Bronchial epithelial cell (primary cell): ENCODE results near the gene MTURN. TPM values are rescaled to one million over a fixed set of nuclear protein-coding genes. Genes with fewer than 3 reads are reported as not detected.
A peak's percentile ranks its signal among the peaks of the same experiment; 100 is the strongest.

Source experiments
- DNase-seq: peaks from one replicate; pipeline ENCODE4 v3.0.0-alpha.2; 2010; ENCODE audit warnings: low read depth
- FAIRE-seq: peaks from 2 replicates; lab custom pipeline; 2011; peaks lifted over from hg19 to GRCh38; lab: Jason Lieb, UNC
- H3K27me3 ChIP-seq: 2 replicates; pipeline ENCODE4 v1.5.1; 2011; ENCODE audit warnings: low read length; ENCODE audit not compliant: control insufficient read depth, insufficient read depth
- H3K36me3 ChIP-seq: 2 replicates; pipeline ENCODE4 v1.5.1; 2011; ENCODE audit warnings: low read length; ENCODE audit not compliant: control insufficient read depth, insufficient read depth
- H3K4me3 ChIP-seq: 2 replicates; pipeline ENCODE4 v1.5.1; 2011; ENCODE audit warnings: mild to moderate bottlenecking, low read depth, low read length, control low read depth
- CTCF ChIP-seq: IDR thresholded peaks from 2 replicates; pipeline ENCODE4 v1.5.1; 2011; ENCODE audit warnings: mild to moderate bottlenecking, moderate library complexity, low read length, control low read depth, inconsistent platforms; ENCODE audit not compliant: insufficient read depth, severe bottlenecking
- total RNA-seq: library from RNA; depleted of rRNA; stranded (reverse); fragments of >200 nt; gene quantifications from 2 replicates; pipeline ENCODE4 v1.2.1, GENCODE V29; 2014

Gene MTURN
- total RNA-seq, 1 donor from 2014 or later: 43.7 TPM

DNA sequence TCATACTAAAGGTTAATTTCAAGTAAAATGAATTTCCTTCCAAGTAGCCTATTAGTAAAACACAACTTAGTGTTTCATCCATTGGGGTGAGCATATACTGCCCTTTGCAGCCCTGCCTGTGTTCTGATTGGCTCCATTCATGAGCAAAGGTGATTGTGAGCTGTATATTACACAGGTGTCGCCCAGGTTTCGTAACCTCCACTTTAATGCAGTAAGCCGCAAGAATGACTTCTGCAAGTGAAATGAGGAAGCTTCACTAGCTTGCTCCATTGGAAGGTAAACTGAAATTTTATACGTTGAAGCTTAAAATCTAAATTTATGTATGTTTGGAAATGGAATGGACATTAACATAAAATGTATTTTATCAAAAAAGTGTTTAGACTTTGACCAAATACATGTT lies 24.4 kb downstream of the MTURN start:
- FAIRE-seq (no peak), DNase-seq (no peak)
- no peak for TF ChIP-seq CTCF
- Histone ChIP-seq H3K27me3 (no peaks in the 10 kb centered on the region), H3K36me3 (peaks cover 3% of the 10 kb centered on the region), H3K4me3 (no peak overlapping the region)

DNA sequence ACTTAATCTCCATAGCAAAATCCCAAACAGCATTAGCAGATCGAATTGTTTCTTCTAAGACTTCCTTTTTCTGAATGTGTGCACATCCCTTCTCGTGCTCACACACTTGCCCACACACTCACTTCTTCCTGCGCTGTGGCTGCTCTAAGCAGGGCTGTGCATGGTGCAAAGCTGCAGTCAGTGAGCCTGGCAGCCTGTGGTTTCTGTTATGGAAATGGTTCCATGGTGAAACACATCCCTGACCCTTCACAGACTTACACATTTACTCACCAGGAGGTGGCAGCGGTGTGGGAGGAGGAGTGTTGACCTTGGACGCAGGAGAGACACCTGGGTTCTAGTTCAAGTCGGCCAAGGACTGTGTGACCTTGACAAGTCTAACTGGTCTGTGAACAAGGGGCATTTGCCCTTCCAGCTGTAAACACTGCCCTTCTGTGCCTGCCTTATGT lies 24.9 kb downstream of the MTURN start:
- TF ChIP-seq CTCF: peak; percentile 36
- no peak overlapping the region for H3K4me3 ChIP-seq
- DNase-seq (no peak), FAIRE-seq (no peak)
- H3K36me3 ChIP-seq: peaks cover 3% of the 10 kb centered on the region
- H3K27me3 ChIP-seq: no peaks in the 10 kb centered on the region

GRCh38 chr7:30160329-30160728 lies 25.5 kb downstream of the MTURN start:
- Histone ChIP-seq H3K36me3 (peaks cover 3% of the 10 kb centered on the region), H3K4me3 (no peak overlapping the region), H3K27me3 (no peaks in the 10 kb centered on the region)
- DNase-seq (no peak), FAIRE-seq (no peak)
- no peak for TF ChIP-seq CTCF

- H3K27me3 ChIP-seq: no peaks in the 10 kb centered on the region
- no peak for TF ChIP-seq CTCF
- FAIRE-seq: no peak
- DNase-seq: no peak
- H3K36me3 ChIP-seq: peaks cover 3% of the 10 kb centered on the region
- H3K4me3 ChIP-seq: no peak overlapping the region
Measured at GRCh38 chr7:30162133-30162532, 27.3 kb downstream of the MTURN start.

GRCh38 chr7:30162622-30163124 lies 27.9 kb downstream of the MTURN start:
- DNase-seq (peak; percentile 92), FAIRE-seq (no peak)
- no peak for TF ChIP-seq CTCF
- H3K36me3 ChIP-seq: peaks cover 3% of the 10 kb centered on the region
- H3K27me3 ChIP-seq: no peaks in the 10 kb centered on the region
- H3K4me3 ChIP-seq: no peak overlapping the region
